DOHH2 (cell line): ENCODE results near the gene SLC10A6.

Source experiments
- EZH2phosphoT487 ChIP-seq: fragments of 200-600 bp; sonication (generic); IDR thresholded peaks from 2 replicates; pipeline ENCODE4 v1.6.1; 2017; ENCODE audit warnings: borderline replicate concordance, mild to moderate bottlenecking, antibody characterized with exemption, low read length, moderate library complexity, mixed read lengths
- TF ChIP-seq, protein P1 (sequence below): fragments of 200-600 bp; sonication (generic); IDR thresholded peaks from one replicate; pipeline ENCODE4 v1.5.1; 2014; ENCODE audit warnings: antibody characterized with exemption, mild to moderate bottlenecking, low read depth, low read length; ENCODE audit not compliant: poor library complexity, severe bottlenecking

GRCh38 chr4:86857341-86858052, 8.3 kb upstream of the SLC10A6 start:
- TF ChIP-seq, protein P1, sequence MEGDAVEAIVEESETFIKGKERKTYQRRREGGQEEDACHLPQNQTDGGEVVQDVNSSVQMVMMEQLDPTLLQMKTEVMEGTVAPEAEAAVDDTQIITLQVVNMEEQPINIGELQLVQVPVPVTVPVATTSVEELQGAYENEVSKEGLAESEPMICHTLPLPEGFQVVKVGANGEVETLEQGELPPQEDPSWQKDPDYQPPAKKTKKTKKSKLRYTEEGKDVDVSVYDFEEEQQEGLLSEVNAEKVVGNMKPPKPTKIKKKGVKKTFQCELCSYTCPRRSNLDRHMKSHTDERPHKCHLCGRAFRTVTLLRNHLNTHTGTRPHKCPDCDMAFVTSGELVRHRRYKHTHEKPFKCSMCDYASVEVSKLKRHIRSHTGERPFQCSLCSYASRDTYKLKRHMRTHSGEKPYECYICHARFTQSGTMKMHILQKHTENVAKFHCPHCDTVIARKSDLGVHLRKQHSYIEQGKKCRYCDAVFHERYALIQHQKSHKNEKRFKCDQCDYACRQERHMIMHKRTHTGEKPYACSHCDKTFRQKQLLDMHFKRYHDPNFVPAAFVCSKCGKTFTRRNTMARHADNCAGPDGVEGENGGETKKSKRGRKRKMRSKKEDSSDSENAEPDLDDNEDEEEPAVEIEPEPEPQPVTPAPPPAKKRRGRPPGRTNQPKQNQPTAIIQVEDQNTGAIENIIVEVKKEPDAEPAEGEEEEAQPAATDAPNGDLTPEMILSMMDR = no peak
- TF ChIP-seq EZH2phosphoT487 = no peak
